ENCODE results near the gene BPGM.

- TF ChIP-seq CTCF (IDR thresholded peaks at IDR 0.05) (no peak), POLR2A (IDR thresholded peaks at IDR 0.05) (no peak)
Observed at GRCh38 chr7:134727711-134728110, 81.1 kb downstream of the BPGM start.

All from lower leg skin (tissue), 3 donors.